UCSD-AML1 (cell line): ENCODE data around the gene YIPF6.
"Not testable (repeated sequence)": the region's sequence is repeated elsewhere in the genome, so short reads cannot be mapped to it uniquely, and the experiment has no call there.

Experiments
- DNase-seq: peaks from one replicate; lab custom pipeline; 2025; ENCODE audit not compliant: unreplicated experiment; lab: John Stamatoyannopoulos, UW

Gene YIPF6

GRCh38 chrX:68498508-68499379 is at the start of gene YIPF6:
YIPF6 (plus strand) TSS chrX:68499051; CDS start chrX:68499067, 16 bp downstream.
- DNase-seq = peak; percentile 77

GRCh38 chrX:68451720-68452119 is 47.1 kb upstream of the YIPF6 start:
- DNase-seq = no peak

GRCh38 chrX:68454476-68455150 is 44.2 kb upstream of the YIPF6 start:
- no peak for DNase-seq

- no peak for DNase-seq
Measured at GRCh38 chrX:68455151-68455510, 43.7 kb upstream of the YIPF6 start.

- no peak for DNase-seq
Measured at GRCh38 chrX:68461093-68461492, 37.8 kb upstream of the YIPF6 start.

- DNase-seq = no peak
Measured at GRCh38 chrX:68461576-68461975, 37.3 kb upstream of the YIPF6 start.

- no peak for DNase-seq
Measured at GRCh38 chrX:68462197-68462596, 36.7 kb upstream of the YIPF6 start.

- DNase-seq = no peak
Measured at GRCh38 chrX:68462653-68463052, 36.2 kb upstream of the YIPF6 start.

- no peak for DNase-seq
Measured at GRCh38 chrX:68463880-68464279, 35.0 kb upstream of the YIPF6 start.

- DNase-seq = no peak
Measured at GRCh38 chrX:68464796-68465195, 34.1 kb upstream of the YIPF6 start.

GRCh38 chrX:68480969-68481368 is 17.9 kb upstream of the YIPF6 start:
- no peak for DNase-seq

- DNase-seq = not testable (repeated sequence)
Measured at GRCh38 chrX:68486198-68486597, 12.7 kb upstream of the YIPF6 start.

- no peak for DNase-seq
Measured at GRCh38 chrX:68487254-68487653, 11.6 kb upstream of the YIPF6 start.

- no peak for DNase-seq
Measured at GRCh38 chrX:68487924-68488323, 10.9 kb upstream of the YIPF6 start.

- no peak for DNase-seq
Measured at GRCh38 chrX:68488657-68489056, 10.2 kb upstream of the YIPF6 start.

GRCh38 chrX:68490644-68491043 is 8.2 kb upstream of the YIPF6 start:
- DNase-seq = no peak

- DNase-seq = no peak
Measured at GRCh38 chrX:68492583-68492982, 6.3 kb upstream of the YIPF6 start.

- not testable (repeated sequence) for DNase-seq
Measured at GRCh38 chrX:68493776-68494175, 5.1 kb upstream of the YIPF6 start.

GRCh38 chrX:68498044-68498507 is 775 bp upstream of the YIPF6 start:
- DNase-seq = no peak

- DNase-seq = no peak
Measured at GRCh38 chrX:68499543-68500504, 973 bp downstream of the YIPF6 start.
